H1 (cell line): Measurements from ENCODE around the gene GNG12. TPM values are rescaled to one million over a fixed set of nuclear protein-coding genes. Genes with fewer than 3 reads are reported as not detected.

Experiments
- CTCF ChIA-PET: fragments of 300-600 bp; sonication (Branson Sonifier 250); formaldehyde crosslinking; loops from one replicate; lab custom pipeline; 2021; ENCODE audit not compliant: partially characterized antibody; lab: Charles Lee
- POLR2A ChIA-PET: fragments of 300-600 bp; sonication (Branson Sonifier 250); formaldehyde crosslinking; loops from one replicate; lab custom pipeline; 2021; ENCODE audit warnings: inconsistent platforms; ENCODE audit not compliant: partially characterized antibody; lab: Charles Lee
- DNase-seq, 2 experiments: peaks; one replicate each; pipeline versions ENCODE4 v3.0.0 to v3.0.0-alpha.2; 2010 to 2022; ENCODE audit warnings: low spot score in 2 of 2, low read depth in 1 of 2, mixed read lengths in 1 of 2
- FAIRE-seq: peaks from 2 replicates; lab custom pipeline; 2011; peaks lifted over from hg19 to GRCh38; lab: Jason Lieb, UNC
- H2AFZ ChIP-seq: 2 replicates; pipeline ENCODE4 v1.8.1; 2012; ENCODE audit warnings: low read length, inconsistent platforms
- H2AK5ac ChIP-seq: 2 replicates; pipeline ENCODE4 v1.6.1; 2013; ENCODE audit warnings: low read depth, low read length
- H2BK120ac ChIP-seq: replicated peaks from 2 replicates; pipeline ENCODE3; 2013; ENCODE audit warnings: low read depth, low read length, inconsistent platforms
- H2BK12ac ChIP-seq: 2 replicates; pipeline ENCODE4 v1.6.1; 2013; ENCODE audit warnings: low read depth, low read length
- H2BK15ac ChIP-seq: 2 replicates; pipeline ENCODE4 v1.6.1; 2013; ENCODE audit warnings: low read length
- H2BK20ac ChIP-seq: 2 replicates; pipeline ENCODE4 v1.6.1; 2013; ENCODE audit warnings: low read length
- H2BK5ac ChIP-seq: 2 replicates; pipeline ENCODE4 v1.6.1; 2013; ENCODE audit warnings: low read depth, low read length
- H3K14ac ChIP-seq: 2 replicates; pipeline ENCODE4 v1.6.1; 2013; ENCODE audit warnings: inconsistent platforms; ENCODE audit not compliant: insufficient read length
- H3K18ac ChIP-seq: 2 replicates; pipeline ENCODE4 v1.6.1; 2013; ENCODE audit warnings: low read length; ENCODE audit errors: extremely low read depth
- H3K23ac ChIP-seq: 2 replicates; pipeline ENCODE4 v1.6.1; 2013; ENCODE audit warnings: inconsistent platforms; ENCODE audit not compliant: insufficient read length
- H3K23me2 ChIP-seq: 2 replicates; pipeline ENCODE4 v1.6.1; 2013; ENCODE audit warnings: low read depth, low read length
- H3K27ac ChIP-seq: 2 replicates; pipeline ENCODE4 v1.6.1; 2011; ENCODE audit warnings: low read depth, low read length, inconsistent platforms
- H3K27me3 ChIP-seq, 4 experiments: replicated peaks in 1 of 4; 1 replicate in 1 of 4; 2 replicates in 3 of 4; pipeline versions ENCODE4 v1.6.1 to v1.8.1; 2011 to 2013; ENCODE audit warnings: low read length in 3 of 4, mild to moderate bottlenecking in 3 of 4, inconsistent platforms in 2 of 4, mixed read lengths in 2 of 4, moderate library complexity in 1 of 4; ENCODE audit not compliant: control insufficient read depth in 3 of 4, insufficient read depth in 3 of 4; ENCODE audit errors: extremely low read depth in 1 of 4
- H3K36me3 ChIP-seq, 4 experiments: 2 replicates each; pipeline versions ENCODE4 v1.6.1 to v1.8.1; 2011 to 2013; ENCODE audit warnings: mild to moderate bottlenecking in 4 of 4, low read length in 3 of 4, moderate library complexity in 2 of 4, control low read depth in 1 of 4, inconsistent platforms in 1 of 4; ENCODE audit not compliant: insufficient read depth in 4 of 4, control insufficient read depth in 2 of 4
- H3K4ac ChIP-seq: replicated peaks from 2 replicates; pipeline ENCODE3; 2013; ENCODE audit warnings: low read length, low read depth, mixed read lengths, inconsistent platforms; ENCODE audit not compliant: insufficient read length
- H3K4me1 ChIP-seq, 4 experiments: replicated peaks in 1 of 4; 1 replicate in 1 of 4; 2 replicates in 3 of 4; pipeline versions ENCODE4 v1.6.1 to v1.8.1; 2011 to 2013; ENCODE audit warnings: low read length in 3 of 4, inconsistent platforms in 2 of 4, mixed read lengths in 1 of 4; ENCODE audit not compliant: insufficient read depth in 4 of 4, control insufficient read depth in 3 of 4
- H3K4me2 ChIP-seq, 2 experiments: 2 replicates each; pipeline versions ENCODE4 v1.6.1 to v1.8.1; 2011 to 2013; ENCODE audit warnings: low read depth in 2 of 2, low read length in 2 of 2, control low read depth in 1 of 2, inconsistent platforms in 1 of 2, mild to moderate bottlenecking in 1 of 2; ENCODE audit not compliant: insufficient read depth in 1 of 2
- H3K4me3 ChIP-seq, 4 experiments: fragments of 200-600, 300-600 bp in 1 of 4; sonication (generic), shearing (Covaris generic), sonication (Bioruptor Twin) in 1 of 4; 2 replicates each; pipeline versions ENCODE4 v1.5.1 to v1.8.1; 2011 to 2016; ENCODE audit warnings: low read length in 4 of 4, low read depth in 3 of 4, control low read depth in 2 of 4, inconsistent platforms in 2 of 4, mild to moderate bottlenecking in 2 of 4, mixed read lengths in 1 of 4, moderate library complexity in 1 of 4; ENCODE audit not compliant: insufficient read depth in 2 of 4; ENCODE audit errors: extremely low read depth in 1 of 4
- H3K56ac ChIP-seq: replicated peaks from 2 replicates; pipeline ENCODE3; 2013; ENCODE audit warnings: low read depth, mild to moderate bottlenecking, mixed read lengths, low read length, inconsistent platforms; ENCODE audit not compliant: insufficient read length
- H3K79me1 ChIP-seq: 2 replicates; pipeline ENCODE4 v1.6.1; 2013; ENCODE audit warnings: low read depth, low read length, control low read depth
- H3K79me2 ChIP-seq, 2 experiments: 2 replicates each; pipeline versions ENCODE4 v1.6.1 to v1.8.1; 2012 to 2013; ENCODE audit warnings: low read length in 2 of 2, mild to moderate bottlenecking in 2 of 2, inconsistent platforms in 1 of 2; ENCODE audit not compliant: insufficient read depth in 2 of 2, control insufficient read depth in 1 of 2
- H3K9ac ChIP-seq, 4 experiments: replicated peaks in 1 of 4; 1 replicate in 1 of 4; 2 replicates in 3 of 4; pipeline versions ENCODE4 v1.6.1 to v1.8.1; 2011 to 2013; ENCODE audit warnings: low read depth in 3 of 4, low read length in 3 of 4, control low read depth in 2 of 4, mild to moderate bottlenecking in 2 of 4, moderate library complexity in 2 of 4, inconsistent platforms in 1 of 4; ENCODE audit errors: extremely low read depth in 1 of 4
- H3K9me3 ChIP-seq, 2 experiments: 2 replicates each; pipeline versions ENCODE4 v1.6.1 to v1.8.1; 2012 to 2013; ENCODE audit warnings: mild to moderate bottlenecking in 2 of 2, moderate library complexity in 2 of 2, control low read depth in 1 of 2, inconsistent platforms in 1 of 2, low read depth in 1 of 2, low read length in 1 of 2, mixed read lengths in 1 of 2; ENCODE audit not compliant: insufficient read depth in 2 of 2
- H4K20me1 ChIP-seq, 2 experiments: replicated peaks in 1 of 2; 2 replicates each; pipeline versions ENCODE3 to v1.8.1; 2011 to 2013; ENCODE audit warnings: inconsistent platforms in 2 of 2, low read length in 2 of 2, mild to moderate bottlenecking in 1 of 2; ENCODE audit not compliant: insufficient read depth in 2 of 2, control insufficient read depth in 1 of 2
- H4K5ac ChIP-seq: 2 replicates; pipeline ENCODE4 v1.6.1; 2013; ENCODE audit warnings: low read length, low read depth, mixed read lengths, inconsistent platforms; ENCODE audit not compliant: insufficient read length
- H4K8ac ChIP-seq: 2 replicates; pipeline ENCODE4 v1.8.0; 2013; ENCODE audit warnings: mild to moderate bottlenecking, moderate library complexity, low read length, inconsistent platforms; ENCODE audit not compliant: insufficient read depth; ENCODE audit errors: extremely low read depth
- H4K91ac ChIP-seq: replicated peaks from 2 replicates; pipeline ENCODE3; 2013; ENCODE audit warnings: low read length, mixed read lengths, inconsistent platforms; ENCODE audit not compliant: insufficient read length
- ASH2L ChIP-seq: fragments of 200-600, 300-600 bp; sonication (generic); IDR thresholded peaks from one replicate; pipeline ENCODE4 v1.7.1; 2017; ENCODE audit warnings: low read length
- ATF2 ChIP-seq: IDR thresholded peaks from 2 replicates; pipeline ENCODE4 v1.6.1; 2012; ENCODE audit warnings: low read length, inconsistent platforms
- GTF2F1 ChIP-seq: IDR thresholded peaks from 2 replicates; pipeline ENCODE4 v1.6.1; 2012; ENCODE audit warnings: low read depth, low read length, improper control_type of control experiment, borderline replicate concordance
- POU5F1 ChIP-seq: IDR thresholded peaks from 2 replicates; pipeline ENCODE4 v1.6.1; 2011; ENCODE audit warnings: low read depth, mild to moderate bottlenecking, low read length, moderate library complexity
- YY1 ChIP-seq: IDR thresholded peaks from 2 replicates; pipeline ENCODE4 v1.6.1; 2011; ENCODE audit warnings: low read depth, mild to moderate bottlenecking, low read length
- WGBS, 2 experiments: shearing (Covaris generic) in 1 of 2; methylation state at CpG; one replicate each; pipeline versions ENCODE4 v1.1.6 to v1.1.7; 2013 to 2015; ENCODE audit warnings: low lambda C conversion rate in 2 of 2, mixed read lengths in 2 of 2, inconsistent platforms in 1 of 2, low coverage in 1 of 2, missing lambda C conversion rate in 1 of 2; ENCODE audit not compliant: insufficient replicate concordance in 2 of 2, insufficient coverage in 1 of 2, insufficient read length in 1 of 2; ENCODE audit errors: extremely low coverage in 1 of 2, missing lambda C conversion rate in 1 of 2; 5-methylcytosine and 5-hydroxymethylcytosine counted together
- polyA plus RNA-seq, 7 experiments: library from polyadenylated mRNA; depleted of rRNA in 3 of 7; stranded (reverse) in 5 of 7; unstranded in 2 of 7; fragments of >200 nt in 5 of 7; fragments of 200-250 nt in 2 of 7; gene quantifications; 1 replicate in 5 of 7; 2 replicates in 1 of 7; 4 replicates in 1 of 7; pipeline versions ENCODE4 v1.2.1 to v1.2.3, GENCODE V29; 2011 to 2013; ENCODE audit warnings: missing spikeins in 2 of 7, mixed read lengths in 2 of 7
- total RNA-seq: library from RNA; stranded (reverse); fragmentation: NEBNext Ultra II Directional; extraction: Animal tissue kit (Norgen Biotek cat#: 25700); gene quantifications from 2 replicates; pipeline ENCODE4 v1.2.1, GENCODE V29; 2021

Gene GNG12
- total and polyA plus RNA-seq, 2 of the 8 experiments (the other 6 are each of a cell fraction or from before 2014, with no cell fraction given): 11.4 to 35.8 TPM

DNA sequence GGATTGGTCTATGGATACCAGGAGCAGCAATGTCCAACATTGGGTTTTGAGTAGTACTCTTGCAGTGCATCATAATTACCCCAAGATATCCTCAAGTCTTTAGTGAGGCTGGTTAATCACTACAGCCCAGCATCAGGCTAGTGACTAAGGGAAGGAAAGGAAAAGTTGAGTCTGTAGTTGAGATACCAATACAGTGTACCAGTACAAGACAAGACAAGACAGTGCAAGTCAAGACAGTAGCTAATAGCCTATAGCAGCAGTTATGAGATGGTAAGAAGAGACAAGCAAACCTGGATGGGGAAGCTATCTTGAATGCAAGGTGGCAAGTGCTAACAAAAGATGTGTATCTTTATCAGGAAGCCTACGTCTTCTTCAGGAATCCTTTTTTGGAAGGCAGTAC is 13.3 kb upstream of the GNG12 start:
- H3K56ac ChIP-seq: no peak overlapping the region
- FAIRE-seq (no peak), DNase-seq (no peak)
- H2BK12ac ChIP-seq: no peak overlapping the region
- no peak overlapping the region for H4K91ac ChIP-seq
- no peaks in the 10 kb centered on the region for H3K36me3 ChIP-seq
- no peak overlapping the region for H2BK5ac ChIP-seq
- H4K20me1 ChIP-seq: no peaks in the 10 kb centered on the region
- no peak overlapping the region for H4K8ac ChIP-seq
- H3K79me1 ChIP-seq: no peaks in the 10 kb centered on the region
- no peak overlapping the region for H2AK5ac ChIP-seq
- H3K4ac ChIP-seq: no peak overlapping the region
- no peak overlapping the region for H3K9ac ChIP-seq
- no peak overlapping the region for H2BK120ac ChIP-seq
- no peak overlapping the region for H3K23ac ChIP-seq
- H3K4me2 ChIP-seq: no peak overlapping the region
- ChIA-PET CTCF (interaction anchor here (0.7 to 7.0 kb wide), 6 partner anchors 12 to 274 kb away, joined by 3 to 69 read pairs (median 3); no protein-coding TSS in a partner anchor), POLR2A (no interaction called here)
- H3K14ac ChIP-seq: no peak overlapping the region
- H2BK15ac ChIP-seq: no peak overlapping the region
- H3K27me3 ChIP-seq: no peaks in the 10 kb centered on the region
- no peaks in the 10 kb centered on the region; the same call in 1 of the 2 replicates for H3K23me2 ChIP-seq
- H3K4me1 ChIP-seq: peaks cover 0 to 9% (median 4%) of the 10 kb centered on the region in 4 experiments; a peak in 4 of 7 replicates
- no peak overlapping the region for H2BK20ac ChIP-seq
- no peak overlapping the region for H3K18ac ChIP-seq
- H3K9me3 ChIP-seq: no peaks in the 10 kb centered on the region
- H4K5ac ChIP-seq: no peak overlapping the region
- no peak overlapping the region for H2AFZ ChIP-seq
- no peak for TF ChIP-seq ASH2L
- TF ChIP-seq GTF2F1: no peak
- TF ChIP-seq POU5F1: no peak
- no peak for TF ChIP-seq ATF2
- TF ChIP-seq YY1: no peak
- WGBS, 2 experiments: 95% methylated on average over 1 of the region's 1 CpG; no CpG with 5 or more reads in 1 of the 2 experiments
- no peak overlapping the region for H3K27ac ChIP-seq
- H3K4me3 ChIP-seq: no peak overlapping the region
- H3K79me2 ChIP-seq: no peaks in the 10 kb centered on the region
